ENCODE results near the gene NTPCR. TPM values are rescaled to one million over a fixed set of nuclear protein-coding genes. Genes with fewer than 3 reads are reported as not detected.
"Not testable (repeated sequence)": the region's sequence is repeated elsewhere in the genome, so short reads cannot be mapped to it uniquely, and the experiment has no call there.

Gene NTPCR
- total RNA-seq, 2 experiments from 2014 or later: 8.5 to 9.3 TPM

DNA sequence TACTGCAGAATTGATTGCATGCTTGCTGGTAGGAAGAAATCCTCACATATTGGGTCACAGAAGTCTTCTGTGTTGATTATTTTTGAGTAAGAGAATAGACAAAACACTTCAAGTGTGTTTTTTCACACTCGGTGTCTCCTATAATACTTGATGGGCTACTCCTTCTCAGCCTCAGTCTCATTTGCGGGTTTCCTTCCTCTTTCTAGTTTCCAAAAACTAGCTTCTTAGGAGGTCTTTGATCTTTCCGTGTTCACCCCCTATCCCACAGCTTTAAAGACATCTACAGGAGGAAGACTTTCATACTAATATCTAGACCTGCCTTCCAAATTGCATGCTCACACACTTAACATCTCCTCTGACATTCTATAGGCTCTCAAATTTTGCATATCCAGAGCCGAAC lies 40.7 kb upstream of the NTPCR start:
- no peaks in the 10 kb centered on the region for H3K9me3 ChIP-seq (ENCODE audit: control insufficient read depth in 1 of 2, insufficient read depth in 1 of 2, low read length in 2 of 2)
- ChIA-PET POLR2A (interaction anchor here (2.4 kb wide), 1 partner anchor 14 kb away, joined by 8 read pairs; no protein-coding TSS in a partner anchor), CTCF (no interaction called here)
- peak overlapping the region; percentile 30 for H3K4me3 Mint-ChIP-seq
- no peaks in the 10 kb centered on the region for H3K27me3 Mint-ChIP-seq
- H3K27ac ChIP-seq (ENCODE audit: low read depth in 1 of 2, low read length in 2 of 2): no peak overlapping the region
- no peaks in the 10 kb centered on the region for H3K36me3 Mint-ChIP-seq (ENCODE audit: low read depth)
- peaks cover 25% of the 10 kb centered on the region for H3K4me1 ChIP-seq (ENCODE audit: insufficient read depth, low read length)
- no peaks in the 10 kb centered on the region for H3K9me3 Mint-ChIP-seq
- H3K27ac Mint-ChIP-seq: no peak overlapping the region
- no peak for ATAC-seq (ENCODE audit: poor library complexity)
- intact Hi-C loops (cut with DNase I, micrococcal nuclease): no loop called here
- peaks cover 58% of the 10 kb centered on the region for H3K4me1 Mint-ChIP-seq (ENCODE audit: low read depth)
- DNase-seq: no peak
- TF ChIP-seq, protein P1, sequence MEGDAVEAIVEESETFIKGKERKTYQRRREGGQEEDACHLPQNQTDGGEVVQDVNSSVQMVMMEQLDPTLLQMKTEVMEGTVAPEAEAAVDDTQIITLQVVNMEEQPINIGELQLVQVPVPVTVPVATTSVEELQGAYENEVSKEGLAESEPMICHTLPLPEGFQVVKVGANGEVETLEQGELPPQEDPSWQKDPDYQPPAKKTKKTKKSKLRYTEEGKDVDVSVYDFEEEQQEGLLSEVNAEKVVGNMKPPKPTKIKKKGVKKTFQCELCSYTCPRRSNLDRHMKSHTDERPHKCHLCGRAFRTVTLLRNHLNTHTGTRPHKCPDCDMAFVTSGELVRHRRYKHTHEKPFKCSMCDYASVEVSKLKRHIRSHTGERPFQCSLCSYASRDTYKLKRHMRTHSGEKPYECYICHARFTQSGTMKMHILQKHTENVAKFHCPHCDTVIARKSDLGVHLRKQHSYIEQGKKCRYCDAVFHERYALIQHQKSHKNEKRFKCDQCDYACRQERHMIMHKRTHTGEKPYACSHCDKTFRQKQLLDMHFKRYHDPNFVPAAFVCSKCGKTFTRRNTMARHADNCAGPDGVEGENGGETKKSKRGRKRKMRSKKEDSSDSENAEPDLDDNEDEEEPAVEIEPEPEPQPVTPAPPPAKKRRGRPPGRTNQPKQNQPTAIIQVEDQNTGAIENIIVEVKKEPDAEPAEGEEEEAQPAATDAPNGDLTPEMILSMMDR (IDR thresholded peaks at IDR 0.05): no peak
- no peaks in the 10 kb centered on the region for H3K27me3 ChIP-seq (ENCODE audit: control insufficient read depth in 1 of 2, insufficient read depth in 2 of 2, low read length in 2 of 2)
- no peaks in the 10 kb centered on the region for H3K36me3 ChIP-seq (ENCODE audit: insufficient read depth, low read length)
- H3K4me3 ChIP-seq (ENCODE audit: low read length): no peak overlapping the region

DNA sequence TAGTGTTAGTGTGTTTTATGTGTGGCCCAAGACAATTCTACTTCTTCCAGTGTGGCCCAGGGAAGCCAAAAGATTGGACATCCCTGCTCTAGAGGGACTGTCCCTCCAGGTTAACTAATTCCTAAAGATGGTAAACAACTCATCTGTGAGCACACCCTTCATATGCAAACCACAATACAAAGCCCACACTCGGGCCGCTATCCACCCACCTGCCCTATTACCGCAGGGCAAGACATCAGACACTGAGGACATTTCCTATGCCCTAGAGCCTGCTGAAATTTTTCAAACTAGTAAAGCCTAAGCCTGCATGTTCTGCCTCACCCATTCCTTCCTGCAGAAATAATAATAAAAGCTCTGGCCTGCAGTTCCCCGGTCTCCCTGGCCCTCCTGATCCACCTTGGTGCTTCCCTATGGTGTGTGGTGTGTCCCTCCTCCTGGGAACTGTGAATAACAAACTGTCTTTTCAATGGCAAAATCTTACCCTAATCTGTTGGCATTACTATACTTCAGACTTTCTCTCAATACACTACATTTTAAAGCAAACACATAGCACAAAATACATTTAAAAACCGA lies 39.3 kb upstream of the NTPCR start:
- no peak for ATAC-seq (ENCODE audit: poor library complexity)
- Mint-ChIP-seq H3K27me3 (no peaks in the 10 kb centered on the region), H3K4me1 (ENCODE audit: low read depth) (peaks cover 44% of the 10 kb centered on the region), H3K4me3 (no peak overlapping the region), H3K27ac (no peak overlapping the region), H3K9me3 (no peaks in the 10 kb centered on the region), H3K36me3 (ENCODE audit: low read depth) (no peaks in the 10 kb centered on the region)
- TF ChIP-seq, protein P1 (IDR thresholded peaks at IDR 0.05): no peak
- ChIA-PET POLR2A (interaction anchor here (2.4 kb wide), 1 partner anchor 13 kb away, joined by 8 read pairs; no protein-coding TSS in a partner anchor), CTCF (no interaction called here)
- Histone ChIP-seq H3K4me1 (ENCODE audit: insufficient read depth, low read length) (peaks cover 17% of the 10 kb centered on the region), H3K4me3 (ENCODE audit: low read length) (no peak overlapping the region), H3K9me3 (ENCODE audit: control insufficient read depth in 1 of 2, insufficient read depth in 1 of 2, low read length in 2 of 2) (no peaks in the 10 kb centered on the region), H3K27me3 (ENCODE audit: control insufficient read depth in 1 of 2, insufficient read depth in 2 of 2, low read length in 2 of 2) (no peaks in the 10 kb centered on the region), H3K27ac (ENCODE audit: low read depth in 1 of 2, low read length in 2 of 2) (no peak overlapping the region), H3K36me3 (ENCODE audit: insufficient read depth, low read length) (no peaks in the 10 kb centered on the region)
- no peak for DNase-seq
- intact Hi-C loops (cut with DNase I, micrococcal nuclease): no loop called here

DNA sequence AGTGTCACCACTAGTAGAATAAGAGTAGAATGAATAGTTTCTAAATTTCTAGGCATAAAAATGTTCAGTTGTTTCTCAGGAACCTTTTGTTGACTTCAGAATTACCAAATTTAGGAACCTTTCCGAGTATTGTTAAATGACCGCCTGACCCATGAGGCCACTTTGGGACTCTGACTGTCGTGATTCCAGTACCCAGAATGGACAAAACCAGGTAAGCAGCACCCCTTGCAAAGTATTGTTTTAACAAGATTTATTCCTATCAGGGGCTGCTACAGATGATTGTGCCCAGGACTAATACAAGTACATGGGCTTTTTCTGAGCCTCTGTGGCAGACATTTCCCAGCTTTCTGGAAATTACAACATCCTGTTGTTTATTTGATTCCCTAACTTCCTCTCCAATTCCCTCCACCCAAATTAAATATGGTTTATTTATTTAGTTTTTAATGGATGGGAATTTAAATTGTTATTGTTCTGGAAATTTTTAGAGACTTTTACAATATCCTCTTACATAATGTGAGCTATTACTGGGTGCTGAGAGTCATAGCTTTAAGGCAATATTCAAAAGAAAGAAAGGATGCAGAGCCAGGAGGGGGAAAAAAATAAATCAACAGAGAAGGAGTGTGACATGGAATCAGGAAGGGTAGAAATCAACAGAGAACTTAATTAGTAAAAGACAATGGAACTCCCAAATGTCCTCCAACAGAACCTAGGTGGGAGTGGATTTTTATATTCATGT lies 37.4 kb upstream of the NTPCR start:
- Histone ChIP-seq H3K4me3 (ENCODE audit: low read length) (no peak overlapping the region), H3K9me3 (ENCODE audit: control insufficient read depth in 1 of 2, insufficient read depth in 1 of 2, low read length in 2 of 2) (no peaks in the 10 kb centered on the region), H3K27me3 (ENCODE audit: control insufficient read depth in 1 of 2, insufficient read depth in 2 of 2, low read length in 2 of 2) (no peaks in the 10 kb centered on the region), H3K4me1 (ENCODE audit: insufficient read depth, low read length) (peaks cover 17% of the 10 kb centered on the region), H3K36me3 (ENCODE audit: insufficient read depth, low read length) (no peaks in the 10 kb centered on the region), H3K27ac (ENCODE audit: low read depth in 1 of 2, low read length in 2 of 2) (no peak overlapping the region)
- intact Hi-C loops (cut with DNase I, micrococcal nuclease): no loop called here
- ChIA-PET POLR2A (interaction anchor here (1.5 kb wide), 1 partner anchor 11 kb away, joined by 3 read pairs; no protein-coding TSS in a partner anchor), CTCF (no interaction called here)
- no peak overlapping the region for H3K4me3 Mint-ChIP-seq
- no peak for DNase-seq
- ATAC-seq (ENCODE audit: poor library complexity): no peak
- TF ChIP-seq, protein P1 (IDR thresholded peaks at IDR 0.05): no peak
- H3K36me3 Mint-ChIP-seq (ENCODE audit: low read depth): no peaks in the 10 kb centered on the region
- no peaks in the 10 kb centered on the region for H3K9me3 Mint-ChIP-seq
- H3K27me3 Mint-ChIP-seq: no peaks in the 10 kb centered on the region
- peaks cover 35% of the 10 kb centered on the region for H3K4me1 Mint-ChIP-seq (ENCODE audit: low read depth)
- H3K27ac Mint-ChIP-seq: no peak overlapping the region

DNA sequence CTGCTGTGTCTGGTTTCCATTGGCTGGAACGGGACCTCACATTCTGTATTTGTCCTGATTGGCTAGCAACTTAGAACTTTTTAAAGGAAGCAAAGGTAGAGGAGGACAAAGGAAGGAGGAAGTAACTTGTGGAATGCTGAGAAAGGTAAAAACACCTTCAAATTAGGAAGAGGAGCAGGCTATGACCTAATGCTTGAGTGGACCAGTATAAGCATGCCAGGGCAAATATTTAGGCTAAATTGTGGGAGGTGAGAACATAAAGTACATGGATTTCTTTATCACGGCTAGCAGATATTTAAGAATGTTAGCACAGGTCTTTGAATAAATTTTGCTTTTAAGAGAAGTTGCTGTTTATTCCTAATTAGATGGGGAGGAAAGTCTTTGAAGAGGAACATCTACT lies 36.1 kb upstream of the NTPCR start:
- H3K4me1 ChIP-seq (ENCODE audit: insufficient read depth, low read length); CTCF ChIA-PET; H3K4me3 Mint-ChIP-seq; H3K9me3 Mint-ChIP-seq; H3K4me3 ChIP-seq (ENCODE audit: low read length); H3K36me3 ChIP-seq (ENCODE audit: insufficient read depth, low read length); H3K9me3 ChIP-seq (ENCODE audit: control insufficient read depth in 1 of 2, insufficient read depth in 1 of 2, low read length in 2 of 2); POLR2A ChIA-PET; H3K27me3 ChIP-seq (ENCODE audit: control insufficient read depth in 1 of 2, insufficient read depth in 2 of 2, low read length in 2 of 2); ATAC-seq (ENCODE audit: poor library complexity); H3K36me3 Mint-ChIP-seq (ENCODE audit: low read depth); H3K27ac Mint-ChIP-seq; intact Hi-C loops (cut with DNase I, micrococcal nuclease); H3K27ac ChIP-seq (ENCODE audit: low read depth in 1 of 2, low read length in 2 of 2); H3K27me3 Mint-ChIP-seq; DNase-seq: not testable (repeated sequence)
- peaks cover 25% of the 10 kb centered on the region for H3K4me1 Mint-ChIP-seq (ENCODE audit: low read depth)
